Neural cell (in vitro differentiated cells): Measurements from ENCODE around the gene CDKN1B. TPM values are rescaled to one million over a fixed set of nuclear protein-coding genes. Genes with fewer than 3 reads are reported as not detected.

Source experiments
- H2AFZ ChIP-seq: fragments of 200-600, 300-800 bp; sonication (generic), shearing (Covaris generic); 2 replicates; pipeline ENCODE4 v1.6.0; 2014; ENCODE audit warnings: low read depth, mild to moderate bottlenecking, antibody characterized with exemption, low read length, moderate library complexity
- H3F3A ChIP-seq: fragments of 200-600 bp; shearing (Covaris generic); 2 replicates; pipeline ENCODE4 v1.6.1; 2016; ENCODE audit warnings: mild to moderate bottlenecking, moderate library complexity, mixed read lengths, antibody characterized with exemption, low read length; ENCODE audit not compliant: insufficient read depth, poor library complexity, severe bottlenecking
- H3K27ac ChIP-seq: fragments of 200-600, 300-800 bp; sonication (generic), shearing (Covaris generic); 2 replicates; pipeline ENCODE4 v1.5.1; 2014; ENCODE audit warnings: mild to moderate bottlenecking, low read length, moderate library complexity
- H3K27me3 ChIP-seq: fragments of 300-800, 200-600 bp; sonication (generic), shearing (Covaris generic); 2 replicates; pipeline ENCODE4 v1.6.0; 2014; ENCODE audit warnings: mild to moderate bottlenecking, low read depth, low read length, moderate library complexity; ENCODE audit not compliant: insufficient read depth
- H3K36me3 ChIP-seq: fragments of 300-800, 200-600 bp; sonication (generic), shearing (Covaris generic); 2 replicates; pipeline ENCODE4 v1.5.1; 2014; ENCODE audit warnings: mild to moderate bottlenecking, antibody characterized with exemption, low read length, moderate library complexity; ENCODE audit not compliant: insufficient read depth
- H3K4me2 ChIP-seq: fragments of 300-800, 200-600 bp; sonication (generic), shearing (Covaris generic); 2 replicates; pipeline ENCODE4 v1.6.0; 2014; ENCODE audit warnings: mild to moderate bottlenecking, low read length
- H3K4me3 ChIP-seq: fragments of 300-800, 200-600 bp; sonication (generic), shearing (Covaris generic); 2 replicates; pipeline ENCODE4 v1.5.1; 2014; ENCODE audit warnings: mild to moderate bottlenecking, low read length, moderate library complexity
- H3K79me2 ChIP-seq: fragments of 200-600 bp; shearing (Covaris generic); replicated peaks from 2 replicates; pipeline ENCODE4 v1.6.0; 2014; ENCODE audit warnings: mild to moderate bottlenecking, low read length, moderate library complexity; ENCODE audit not compliant: insufficient read depth
- H3K9ac ChIP-seq: fragments of 300-800, 200-600 bp; sonication (generic), shearing (Covaris generic); 2 replicates; pipeline ENCODE4 v1.6.1; 2016; ENCODE audit warnings: mild to moderate bottlenecking, low read length, mixed read lengths
- H3K9me2 ChIP-seq: fragments of 200-600 bp; shearing (Covaris generic); 2 replicates; pipeline ENCODE4 v1.6.1; 2016; ENCODE audit warnings: mild to moderate bottlenecking, low read length, mixed read lengths; ENCODE audit not compliant: insufficient read depth
- H3K9me3 ChIP-seq: fragments of 200-600, 300-800 bp; sonication (generic), shearing (Covaris generic); 2 replicates; pipeline ENCODE4 v1.6.1; 2016; ENCODE audit warnings: mild to moderate bottlenecking, mixed run types, low read length, moderate library complexity, mixed read lengths
- H4K20me1 ChIP-seq: fragments of 200-600 bp; shearing (Covaris generic); 2 replicates; pipeline ENCODE4 v1.6.1; 2016; ENCODE audit warnings: mild to moderate bottlenecking, mixed run types; ENCODE audit not compliant: insufficient read depth
- EP300 ChIP-seq: fragments of 450-650 bp; conservative IDR thresholded peaks from 2 replicates; pipeline ENCODE4 v1.6.1; 2014; ENCODE audit warnings: antibody characterized with exemption, mild to moderate bottlenecking, moderate library complexity; ENCODE audit not compliant: poor library complexity, severe bottlenecking
- EZH2 ChIP-seq: fragments of 200-600, 300-800 bp; shearing (Covaris generic), sonication (generic); IDR thresholded peaks from 2 replicates; pipeline ENCODE4 v1.6.1; 2014; ENCODE audit warnings: antibody characterized with exemption, low read length, borderline replicate concordance, mild to moderate bottlenecking; ENCODE audit not compliant: insufficient read depth, poor library complexity, severe bottlenecking
- MXI1 ChIP-seq: fragments of 450-650 bp; conservative IDR thresholded peaks from 2 replicates; pipeline ENCODE4 v1.6.1; 2014; ENCODE audit warnings: antibody characterized with exemption, mild to moderate bottlenecking; ENCODE audit not compliant: poor library complexity, severe bottlenecking
- POLR2AphosphoS5 ChIP-seq: IDR thresholded peaks from 2 replicates; pipeline ENCODE4 v1.6.1; 2012
- RAD21 ChIP-seq: fragments of 450-650 bp; conservative IDR thresholded peaks from 2 replicates; pipeline ENCODE4 v1.6.1; 2014; ENCODE audit warnings: antibody characterized with exemption, mild to moderate bottlenecking, moderate library complexity
- SMC3 ChIP-seq: fragments of 450-650 bp; conservative IDR thresholded peaks from 2 replicates; pipeline ENCODE4 v1.6.1; 2014; ENCODE audit warnings: antibody characterized with exemption, mild to moderate bottlenecking, moderate library complexity; ENCODE audit not compliant: poor library complexity
- TAF1 ChIP-seq: IDR thresholded peaks from 2 replicates; pipeline ENCODE4 v1.6.1; 2012; ENCODE audit warnings: low read depth
- polyA plus RNA-seq: library from polyadenylated mRNA; depleted of rRNA; stranded (reverse); fragments of >200 nt; gene quantifications from 2 replicates; pipeline ENCODE4 v1.2.3, GENCODE V29; 2014
- TF ChIP-seq, protein P1 (sequence below): IDR thresholded peaks from 2 replicates; pipeline ENCODE4 v1.6.1; 2012; ENCODE audit warnings: borderline replicate concordance
- TF ChIP-seq, protein P2 (sequence below): fragments of 450-650 bp; IDR thresholded peaks from 2 replicates; pipeline ENCODE4 v1.5.1; 2014; ENCODE audit warnings: antibody characterized with exemption, mild to moderate bottlenecking, moderate library complexity; ENCODE audit not compliant: poor library complexity, severe bottlenecking

CDKN1B gene
- polyA plus RNA-seq, 1 donor from 2014 or later, result 107 TPM

- Histone ChIP-seq H3F3A (no peaks in the 10 kb centered on the region), H3K9me2 (no peaks in the 10 kb centered on the region), H3K79me2 (no peaks in the 10 kb centered on the region), H3K9ac (no peak overlapping the region), H3K36me3 (no peaks in the 10 kb centered on the region), H4K20me1 (no peaks in the 10 kb centered on the region), H3K4me3 (no peak overlapping the region), H3K27me3 (no peaks in the 10 kb centered on the region), H3K9me3 (no peaks in the 10 kb centered on the region), H3K4me2 (no peak overlapping the region), H3K27ac (no peak overlapping the region), H2AFZ (no peak overlapping the region)
- no peak for TF ChIP-seq MXI1
- TF ChIP-seq SMC3, result no peak
- no peak for TF ChIP-seq RAD21
- TF ChIP-seq POLR2AphosphoS5, result no peak
- TF ChIP-seq EP300, result no peak
- no peak for TF ChIP-seq EZH2
- TF ChIP-seq TAF1, result no peak
- TF ChIP-seq, protein P1, sequence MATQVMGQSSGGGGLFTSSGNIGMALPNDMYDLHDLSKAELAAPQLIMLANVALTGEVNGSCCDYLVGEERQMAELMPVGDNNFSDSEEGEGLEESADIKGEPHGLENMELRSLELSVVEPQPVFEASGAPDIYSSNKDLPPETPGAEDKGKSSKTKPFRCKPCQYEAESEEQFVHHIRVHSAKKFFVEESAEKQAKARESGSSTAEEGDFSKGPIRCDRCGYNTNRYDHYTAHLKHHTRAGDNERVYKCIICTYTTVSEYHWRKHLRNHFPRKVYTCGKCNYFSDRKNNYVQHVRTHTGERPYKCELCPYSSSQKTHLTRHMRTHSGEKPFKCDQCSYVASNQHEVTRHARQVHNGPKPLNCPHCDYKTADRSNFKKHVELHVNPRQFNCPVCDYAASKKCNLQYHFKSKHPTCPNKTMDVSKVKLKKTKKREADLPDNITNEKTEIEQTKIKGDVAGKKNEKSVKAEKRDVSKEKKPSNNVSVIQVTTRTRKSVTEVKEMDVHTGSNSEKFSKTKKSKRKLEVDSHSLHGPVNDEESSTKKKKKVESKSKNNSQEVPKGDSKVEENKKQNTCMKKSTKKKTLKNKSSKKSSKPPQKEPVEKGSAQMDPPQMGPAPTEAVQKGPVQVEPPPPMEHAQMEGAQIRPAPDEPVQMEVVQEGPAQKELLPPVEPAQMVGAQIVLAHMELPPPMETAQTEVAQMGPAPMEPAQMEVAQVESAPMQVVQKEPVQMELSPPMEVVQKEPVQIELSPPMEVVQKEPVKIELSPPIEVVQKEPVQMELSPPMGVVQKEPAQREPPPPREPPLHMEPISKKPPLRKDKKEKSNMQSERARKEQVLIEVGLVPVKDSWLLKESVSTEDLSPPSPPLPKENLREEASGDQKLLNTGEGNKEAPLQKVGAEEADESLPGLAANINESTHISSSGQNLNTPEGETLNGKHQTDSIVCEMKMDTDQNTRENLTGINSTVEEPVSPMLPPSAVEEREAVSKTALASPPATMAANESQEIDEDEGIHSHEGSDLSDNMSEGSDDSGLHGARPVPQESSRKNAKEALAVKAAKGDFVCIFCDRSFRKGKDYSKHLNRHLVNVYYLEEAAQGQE, result no peak
- TF ChIP-seq, protein P2, sequence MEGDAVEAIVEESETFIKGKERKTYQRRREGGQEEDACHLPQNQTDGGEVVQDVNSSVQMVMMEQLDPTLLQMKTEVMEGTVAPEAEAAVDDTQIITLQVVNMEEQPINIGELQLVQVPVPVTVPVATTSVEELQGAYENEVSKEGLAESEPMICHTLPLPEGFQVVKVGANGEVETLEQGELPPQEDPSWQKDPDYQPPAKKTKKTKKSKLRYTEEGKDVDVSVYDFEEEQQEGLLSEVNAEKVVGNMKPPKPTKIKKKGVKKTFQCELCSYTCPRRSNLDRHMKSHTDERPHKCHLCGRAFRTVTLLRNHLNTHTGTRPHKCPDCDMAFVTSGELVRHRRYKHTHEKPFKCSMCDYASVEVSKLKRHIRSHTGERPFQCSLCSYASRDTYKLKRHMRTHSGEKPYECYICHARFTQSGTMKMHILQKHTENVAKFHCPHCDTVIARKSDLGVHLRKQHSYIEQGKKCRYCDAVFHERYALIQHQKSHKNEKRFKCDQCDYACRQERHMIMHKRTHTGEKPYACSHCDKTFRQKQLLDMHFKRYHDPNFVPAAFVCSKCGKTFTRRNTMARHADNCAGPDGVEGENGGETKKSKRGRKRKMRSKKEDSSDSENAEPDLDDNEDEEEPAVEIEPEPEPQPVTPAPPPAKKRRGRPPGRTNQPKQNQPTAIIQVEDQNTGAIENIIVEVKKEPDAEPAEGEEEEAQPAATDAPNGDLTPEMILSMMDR, result no peak
These were observed 24.0 kb upstream of the CDKN1B start for GRCh38 chr12:12693111-12693671.

DNA sequence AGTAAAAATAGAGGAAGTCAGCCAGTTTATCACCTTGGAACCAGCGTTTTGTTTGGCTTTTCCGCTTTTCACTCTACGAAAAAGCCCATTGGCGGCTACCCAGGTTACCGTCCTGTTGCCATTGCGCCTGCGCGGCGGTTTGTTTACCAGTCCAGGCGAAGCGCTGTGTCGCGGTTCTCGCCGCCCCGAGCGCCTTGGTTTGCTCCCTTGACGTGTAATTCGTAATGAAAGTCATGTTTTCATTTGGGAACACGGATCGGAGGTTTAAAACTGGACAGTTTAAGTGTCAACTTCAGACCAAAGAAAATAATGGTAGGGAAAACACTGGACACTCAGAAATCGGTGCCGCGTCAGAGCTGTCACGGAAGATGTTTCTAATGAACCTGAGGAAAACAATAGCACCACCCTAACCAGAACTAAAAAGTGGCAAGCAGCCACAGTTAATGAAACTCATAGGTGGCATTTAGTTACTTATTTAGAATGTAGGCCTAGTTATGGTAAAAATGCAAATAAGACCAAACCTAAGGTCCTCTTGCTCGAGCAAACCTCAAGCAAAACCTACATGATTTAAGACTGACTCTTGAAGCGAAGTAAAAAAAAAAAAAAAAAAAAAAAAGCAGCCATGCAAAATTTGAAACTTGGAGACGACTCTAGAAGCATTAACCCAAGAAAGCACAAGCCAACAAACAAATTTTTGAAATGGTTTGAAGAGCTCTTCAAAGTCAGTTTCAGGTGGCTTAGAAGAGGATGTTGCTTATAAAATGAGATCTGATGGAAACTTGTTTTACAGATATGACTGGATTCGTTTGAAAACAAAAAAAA, 20.4 kb upstream of the CDKN1B start:
- TF ChIP-seq, protein P2, result peak; percentile 20
- TF ChIP-seq, protein P1, result no peak
- peak; percentile 67 for TF ChIP-seq POLR2AphosphoS5
- Histone ChIP-seq H2AFZ (peak overlapping the region; percentile 24), H3K9me3 (no peaks in the 10 kb centered on the region), H3K79me2 (no peaks in the 10 kb centered on the region), H3K9ac (peak overlapping the region; percentile 58), H4K20me1 (no peaks in the 10 kb centered on the region), H3K9me2 (no peaks in the 10 kb centered on the region), H3F3A (no peaks in the 10 kb centered on the region), H3K27me3 (no peaks in the 10 kb centered on the region), H3K36me3 (no peaks in the 10 kb centered on the region), H3K4me2 (peak overlapping the region; percentile 67), H3K4me3 (peak overlapping the region; percentile 67), H3K27ac (peak overlapping the region; percentile 69)
